Esophagus squamous epithelium (tissue), 4 donors: ENCODE measurements around the gene AHSP.
"Not testable (repeated sequence)": the region's sequence is repeated elsewhere in the genome, so short reads cannot be mapped to it uniquely, and the experiment has no call there.

Experiments used
- POLR2A ChIP-seq, 4 donors: fragments of 450-650 bp; IDR thresholded peaks; one replicate each; pipeline ENCODE4 v1.6.1; 2017; ENCODE audit warnings: antibody characterized with exemption in 4 of 4, mild to moderate bottlenecking in 4 of 4, moderate library complexity in 3 of 4
- TF ChIP-seq, protein P1 (sequence below), 6 experiments: fragments of 450-650 bp in 4 of 6; fragments of 200-600 bp in 2 of 6; sonication (generic) in 2 of 6; IDR thresholded peaks; one replicate each; pipeline ENCODE4 v1.5.1; 2016 to 2019; ENCODE audit warnings: antibody characterized with exemption in 6 of 6, mild to moderate bottlenecking in 4 of 6, moderate library complexity in 4 of 6

DNA sequence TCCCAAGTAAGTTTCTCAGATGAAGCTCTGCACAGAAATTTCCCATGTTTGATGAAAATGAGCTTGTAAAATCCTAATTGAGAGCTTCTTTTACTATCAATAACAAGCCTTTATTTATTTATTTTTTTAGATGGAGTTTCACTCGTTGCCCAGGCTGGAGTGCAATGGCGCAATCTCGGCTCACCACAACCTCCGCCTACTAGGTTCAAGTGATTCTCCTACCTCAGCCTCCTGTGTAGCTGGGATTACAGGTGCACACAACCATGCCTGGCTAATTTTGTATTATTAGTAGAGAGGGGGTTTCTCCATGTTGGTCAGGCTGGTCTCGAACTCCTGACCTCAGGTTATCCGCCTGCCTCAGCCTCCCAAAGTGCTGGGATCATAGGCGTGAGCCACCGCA, 24.1 kb upstream of the AHSP start:
- TF ChIP-seq, protein P1, sequence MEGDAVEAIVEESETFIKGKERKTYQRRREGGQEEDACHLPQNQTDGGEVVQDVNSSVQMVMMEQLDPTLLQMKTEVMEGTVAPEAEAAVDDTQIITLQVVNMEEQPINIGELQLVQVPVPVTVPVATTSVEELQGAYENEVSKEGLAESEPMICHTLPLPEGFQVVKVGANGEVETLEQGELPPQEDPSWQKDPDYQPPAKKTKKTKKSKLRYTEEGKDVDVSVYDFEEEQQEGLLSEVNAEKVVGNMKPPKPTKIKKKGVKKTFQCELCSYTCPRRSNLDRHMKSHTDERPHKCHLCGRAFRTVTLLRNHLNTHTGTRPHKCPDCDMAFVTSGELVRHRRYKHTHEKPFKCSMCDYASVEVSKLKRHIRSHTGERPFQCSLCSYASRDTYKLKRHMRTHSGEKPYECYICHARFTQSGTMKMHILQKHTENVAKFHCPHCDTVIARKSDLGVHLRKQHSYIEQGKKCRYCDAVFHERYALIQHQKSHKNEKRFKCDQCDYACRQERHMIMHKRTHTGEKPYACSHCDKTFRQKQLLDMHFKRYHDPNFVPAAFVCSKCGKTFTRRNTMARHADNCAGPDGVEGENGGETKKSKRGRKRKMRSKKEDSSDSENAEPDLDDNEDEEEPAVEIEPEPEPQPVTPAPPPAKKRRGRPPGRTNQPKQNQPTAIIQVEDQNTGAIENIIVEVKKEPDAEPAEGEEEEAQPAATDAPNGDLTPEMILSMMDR (IDR thresholded peaks at IDR 0.05) = not testable (repeated sequence)
- not testable (repeated sequence) for TF ChIP-seq POLR2A (IDR thresholded peaks at IDR 0.05)
